ENCODE results near the gene TPRG1.

TPRG1 gene

GRCh38 chr3:189167027-189167766 lies 4.6 kb upstream of the TPRG1 start:
- Mint-ChIP-seq H3K36me3 (ENCODE audit: low read depth) (no peaks in the 10 kb centered on the region), H3K4me3 (no peak overlapping the region), H3K9me3 (no peaks in the 10 kb centered on the region), H3K27ac (no peak overlapping the region), H3K4me1 (no peaks in the 10 kb centered on the region), H3K27me3 (ENCODE audit: low read depth, poor library complexity) (peaks cover 4% of the 10 kb centered on the region)
- no peak for TF ChIP-seq CTCF (IDR thresholded peaks at IDR 0.05)
- DNase-seq, result no peak

GRCh38 chr3:189168711-189169110 lies 3.1 kb upstream of the TPRG1 start:
- Mint-ChIP-seq H3K4me3 (no peak overlapping the region), H3K27me3 (ENCODE audit: low read depth, poor library complexity) (peaks cover 4% of the 10 kb centered on the region), H3K27ac (no peak overlapping the region), H3K9me3 (no peaks in the 10 kb centered on the region), H3K4me1 (no peaks in the 10 kb centered on the region), H3K36me3 (ENCODE audit: low read depth) (no peaks in the 10 kb centered on the region)
- no peak for TF ChIP-seq CTCF (IDR thresholded peaks at IDR 0.05)
- DNase-seq, result no peak

- no peak overlapping the region for H3K4me3 Mint-ChIP-seq
Measured at GRCh38 chr3:189169728-189170127, 2.0 kb upstream of the TPRG1 start.

GRCh38 chr3:189170559-189170958 lies 1.2 kb upstream of the TPRG1 start:
- Mint-ChIP-seq H3K9me3 (no peaks in the 10 kb centered on the region), H3K27ac (no peak overlapping the region), H3K36me3 (ENCODE audit: low read depth) (no peaks in the 10 kb centered on the region), H3K4me3 (no peak overlapping the region), H3K4me1 (no peaks in the 10 kb centered on the region), H3K27me3 (ENCODE audit: low read depth, poor library complexity) (peaks cover 4% of the 10 kb centered on the region)
- no peak for DNase-seq
- no peak for TF ChIP-seq CTCF (IDR thresholded peaks at IDR 0.05)

More at GRCh38 chr3:189169728-189170127, 2.0 kb upstream of the TPRG1 start:
- Mint-ChIP-seq H3K9me3 (no peaks in the 10 kb centered on the region), H3K27me3 (ENCODE audit: low read depth, poor library complexity) (peaks cover 4% of the 10 kb centered on the region), H3K36me3 (ENCODE audit: low read depth) (no peaks in the 10 kb centered on the region), H3K4me1 (no peaks in the 10 kb centered on the region), H3K27ac (no peak overlapping the region)
- peak; percentile 29 for TF ChIP-seq CTCF (IDR thresholded peaks at IDR 0.05)
- DNase-seq, result no peak

GRCh38 chr3:189172668-189173419 lies 1.1 kb downstream of the TPRG1 start:
- Mint-ChIP-seq H3K4me3 (no peak overlapping the region), H3K36me3 (ENCODE audit: low read depth) (no peaks in the 10 kb centered on the region), H3K27ac (no peak overlapping the region), H3K27me3 (ENCODE audit: low read depth, poor library complexity) (peaks cover 2% of the 10 kb centered on the region), H3K4me1 (no peaks in the 10 kb centered on the region), H3K9me3 (no peaks in the 10 kb centered on the region)
- TF ChIP-seq CTCF (IDR thresholded peaks at IDR 0.05), result no peak
- no peak for DNase-seq
